ENCODE results near the gene GLIPR2.
"Not testable (repeated sequence)": the region's sequence is repeated elsewhere in the genome, so short reads cannot be mapped to it uniquely, and the experiment has no call there.

The GLIPR2 gene

DNA sequence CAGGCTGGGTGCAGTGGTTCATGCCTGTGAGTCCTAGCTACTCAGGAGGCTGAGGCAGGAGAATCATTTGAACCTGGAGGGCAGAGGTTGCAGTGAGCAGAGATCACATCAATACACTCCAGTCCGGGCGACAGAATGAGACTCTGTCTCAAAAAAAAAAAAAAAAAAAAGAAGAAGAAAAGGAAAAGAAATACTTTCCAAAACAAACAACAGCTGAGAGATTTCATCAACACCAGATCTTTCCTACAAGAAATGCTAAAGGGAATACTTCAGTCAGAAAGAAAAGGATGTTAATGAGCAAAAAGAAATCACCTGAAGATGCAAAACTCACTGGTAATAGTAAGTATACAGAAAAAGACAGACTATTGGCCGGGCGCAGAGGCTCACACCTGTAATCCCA, 41.0 kb downstream of the GLIPR2 start:
- TF ChIP-seq, protein P1, sequence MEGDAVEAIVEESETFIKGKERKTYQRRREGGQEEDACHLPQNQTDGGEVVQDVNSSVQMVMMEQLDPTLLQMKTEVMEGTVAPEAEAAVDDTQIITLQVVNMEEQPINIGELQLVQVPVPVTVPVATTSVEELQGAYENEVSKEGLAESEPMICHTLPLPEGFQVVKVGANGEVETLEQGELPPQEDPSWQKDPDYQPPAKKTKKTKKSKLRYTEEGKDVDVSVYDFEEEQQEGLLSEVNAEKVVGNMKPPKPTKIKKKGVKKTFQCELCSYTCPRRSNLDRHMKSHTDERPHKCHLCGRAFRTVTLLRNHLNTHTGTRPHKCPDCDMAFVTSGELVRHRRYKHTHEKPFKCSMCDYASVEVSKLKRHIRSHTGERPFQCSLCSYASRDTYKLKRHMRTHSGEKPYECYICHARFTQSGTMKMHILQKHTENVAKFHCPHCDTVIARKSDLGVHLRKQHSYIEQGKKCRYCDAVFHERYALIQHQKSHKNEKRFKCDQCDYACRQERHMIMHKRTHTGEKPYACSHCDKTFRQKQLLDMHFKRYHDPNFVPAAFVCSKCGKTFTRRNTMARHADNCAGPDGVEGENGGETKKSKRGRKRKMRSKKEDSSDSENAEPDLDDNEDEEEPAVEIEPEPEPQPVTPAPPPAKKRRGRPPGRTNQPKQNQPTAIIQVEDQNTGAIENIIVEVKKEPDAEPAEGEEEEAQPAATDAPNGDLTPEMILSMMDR (IDR thresholded peaks at IDR 0.05; ENCODE audit: control insufficient read depth, insufficient read depth, low read depth, low read length, missing control alignments): no peak
- DNase-seq (ENCODE audit: low read depth): no peak
- no peak overlapping the region for H3K4me3 ChIP-seq (ENCODE audit: control insufficient read depth, low read depth, low read length)

DNA sequence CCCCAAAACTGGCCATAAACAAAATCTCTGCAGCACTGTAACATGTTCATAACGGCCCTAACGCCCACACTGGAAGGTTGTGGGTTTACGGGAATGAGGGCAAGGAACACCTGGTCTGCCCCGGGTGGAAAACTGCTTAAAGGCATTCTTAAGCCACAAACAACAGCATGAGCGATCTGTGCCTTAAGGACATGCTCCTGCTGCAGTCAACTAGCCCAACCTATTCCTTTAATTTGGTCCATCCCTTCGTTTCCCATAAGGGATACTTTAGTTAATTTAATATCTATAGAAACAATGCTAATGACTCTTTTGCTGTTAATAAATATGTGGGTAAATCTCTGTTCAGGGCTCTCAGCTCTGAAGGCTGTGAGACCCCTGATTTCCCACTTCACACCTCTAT, 43.7 kb downstream of the GLIPR2 start:
- not testable (repeated sequence) for DNase-seq (ENCODE audit: low read depth); H3K4me3 ChIP-seq (ENCODE audit: control insufficient read depth, low read depth, low read length)

DNA sequence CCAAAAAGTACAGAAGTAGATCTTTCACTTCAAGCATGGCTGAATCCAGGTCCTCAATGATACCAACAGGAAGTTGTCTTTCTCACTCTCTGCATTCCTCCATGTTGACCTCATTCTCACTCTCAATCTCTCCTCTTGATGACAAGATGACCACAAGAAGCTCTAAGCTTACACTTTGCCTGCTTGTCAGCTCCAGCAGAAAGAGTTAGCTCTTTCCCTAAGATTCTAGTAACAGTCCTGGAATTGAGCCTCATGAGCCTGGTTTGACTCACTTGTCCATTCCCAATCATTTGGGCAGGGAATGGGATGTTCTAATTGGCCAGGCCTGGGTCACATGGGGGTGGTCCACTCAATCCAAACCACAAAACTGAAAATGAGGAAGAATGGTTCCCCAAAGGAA, 50.9 kb downstream of the GLIPR2 start:
- DNase-seq (ENCODE audit: low read depth): peak; percentile 65
- TF ChIP-seq, protein P1 (IDR thresholded peaks at IDR 0.05; ENCODE audit: control insufficient read depth, insufficient read depth, low read depth, low read length, missing control alignments): no peak
- H3K4me3 ChIP-seq (ENCODE audit: control insufficient read depth, low read depth, low read length): no peak overlapping the region

DNA sequence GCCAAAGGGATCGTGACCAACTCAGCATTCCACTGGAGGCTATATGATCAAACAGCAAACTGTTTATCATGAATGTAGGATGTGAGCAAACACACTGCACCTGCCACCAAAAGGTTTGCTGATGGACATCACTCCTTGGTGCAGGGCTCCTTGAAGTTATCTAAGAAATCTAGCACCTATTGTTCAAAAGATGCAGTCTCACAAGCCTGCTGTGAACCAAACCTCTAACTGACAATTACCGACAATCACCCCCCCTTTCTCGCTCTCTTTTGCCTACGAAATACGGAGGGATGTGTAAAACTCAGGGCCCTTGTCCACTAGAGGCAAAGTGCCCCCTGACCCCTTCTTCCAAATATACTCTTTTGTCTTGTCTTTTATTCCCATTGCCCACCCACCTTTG, 51.7 kb downstream of the GLIPR2 start:
- TF ChIP-seq, protein P1 (IDR thresholded peaks at IDR 0.05; ENCODE audit: control insufficient read depth, insufficient read depth, low read depth, low read length, missing control alignments): no peak
- DNase-seq (ENCODE audit: low read depth): no peak
- no peak overlapping the region for H3K4me3 ChIP-seq (ENCODE audit: control insufficient read depth, low read depth, low read length)

DNA sequence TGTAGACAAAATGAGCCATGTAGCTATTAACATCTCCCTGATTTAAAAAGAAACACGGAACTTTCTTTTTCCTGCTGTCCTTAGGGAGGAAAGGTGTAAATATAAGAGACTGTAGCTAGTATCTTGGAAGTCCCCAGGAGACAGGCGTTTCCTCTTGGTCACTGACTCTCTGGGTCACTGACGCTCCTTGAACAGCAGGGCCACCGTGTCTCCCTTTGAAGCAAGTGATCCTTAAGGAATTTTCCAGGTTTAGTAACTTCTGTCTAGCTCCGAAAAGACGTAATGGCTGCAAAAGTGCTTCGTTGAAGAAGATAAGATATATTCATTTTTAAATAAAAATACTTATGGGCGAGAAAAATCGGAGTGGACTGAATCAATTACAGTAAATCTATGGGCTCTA, 53.4 kb downstream of the GLIPR2 start:
- H3K4me3 ChIP-seq (ENCODE audit: control insufficient read depth, low read depth, low read length): peak overlapping the region; percentile 85
- TF ChIP-seq, protein P1 (IDR thresholded peaks at IDR 0.05; ENCODE audit: control insufficient read depth, insufficient read depth, low read depth, low read length, missing control alignments): no peak
- no peak for DNase-seq (ENCODE audit: low read depth)

DNA sequence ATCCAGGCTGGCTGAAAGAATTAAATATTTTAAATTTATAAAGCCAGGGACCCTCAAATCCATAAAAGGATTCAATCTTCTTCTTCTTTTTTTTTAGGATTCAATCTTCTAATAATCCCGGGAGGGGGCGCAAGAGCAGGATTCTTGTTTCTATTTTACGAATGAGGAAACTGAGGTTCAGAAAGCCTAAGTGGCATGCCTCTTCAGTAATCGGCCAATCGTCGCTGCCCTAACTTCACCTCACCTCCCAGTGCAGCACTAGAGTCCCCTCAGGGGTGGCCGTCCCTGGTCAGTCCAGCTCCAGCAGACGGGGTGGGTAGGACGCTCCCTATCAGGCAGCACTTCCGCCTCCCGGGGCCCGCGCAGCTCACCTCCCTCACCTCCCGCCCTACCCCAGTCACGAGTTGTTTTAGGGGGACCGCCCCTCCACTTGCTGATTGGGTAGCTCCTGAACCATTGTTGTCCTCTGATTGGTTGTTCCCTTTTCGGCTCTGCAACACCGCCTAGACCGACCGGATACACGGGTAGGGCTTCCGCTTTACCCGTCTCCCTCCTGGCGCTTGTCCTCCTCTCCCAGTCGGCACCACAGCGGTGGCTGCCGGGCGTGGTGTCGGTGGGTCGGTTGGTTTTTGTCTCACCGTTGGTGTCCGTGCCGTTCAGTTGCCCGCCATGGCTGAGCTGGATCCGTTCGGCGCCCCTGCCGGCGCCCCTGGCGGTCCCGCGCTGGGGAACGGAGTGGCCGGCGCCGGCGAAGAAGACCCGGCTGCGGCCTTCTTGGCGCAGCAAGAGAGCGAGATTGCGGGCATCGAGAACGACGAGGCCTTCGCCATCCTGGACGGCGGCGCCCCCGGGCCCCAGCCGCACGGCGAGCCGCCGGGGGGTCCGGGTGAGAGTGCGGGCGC, 54.1 kb downstream of the GLIPR2 start, which contains the start of gene CLTA:
Gene CLTA, plus strand, starts transcription at position 534 of the 902 bp plus-strand sequence. Its CDS starts 136 bp downstream, at position 670.
- H3K4me3 ChIP-seq (ENCODE audit: control insufficient read depth, low read depth, low read length): peak within 1 kb of the TSS; percentile 85
- DNase-seq (ENCODE audit: low read depth): peak; percentile 94
- TF ChIP-seq, protein P1 (IDR thresholded peaks at IDR 0.05; ENCODE audit: control insufficient read depth, insufficient read depth, low read depth, low read length, missing control alignments): peak; percentile 61

DNA sequence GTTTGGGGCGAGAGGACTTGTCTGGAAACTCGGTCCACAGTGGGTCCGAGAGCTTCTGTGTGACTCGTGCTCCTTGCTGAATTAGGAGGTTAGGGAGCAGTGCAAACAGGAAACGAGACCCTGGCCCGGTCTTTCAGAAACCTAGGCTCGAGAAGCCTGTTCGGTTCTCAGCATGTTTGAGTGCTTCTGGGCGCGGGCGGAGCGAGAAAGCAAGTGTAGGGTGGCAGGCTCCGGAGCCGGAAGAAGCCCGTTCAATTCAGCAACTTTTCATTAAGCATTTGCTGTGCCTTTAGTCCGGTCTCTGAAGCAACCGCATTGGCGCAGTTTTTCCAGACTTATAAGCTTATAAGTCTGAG, 54.7 kb downstream of the GLIPR2 start:
- DNase-seq (ENCODE audit: low read depth): no peak
- TF ChIP-seq, protein P1 (IDR thresholded peaks at IDR 0.05; ENCODE audit: control insufficient read depth, insufficient read depth, low read depth, low read length, missing control alignments): no peak

More for the DNA sequence above, 54.7 kb downstream of the GLIPR2 start:
- peak overlapping the region; percentile 85 for H3K4me3 ChIP-seq (ENCODE audit: control insufficient read depth, low read depth, low read length)

All from AG09309 (cell line).